GM18951 (cell line): ENCODE data around the gene MAP1LC3B2.

ENCODE experiments used
- POLR2A ChIP-seq: IDR thresholded peaks from 4 replicates; pipeline ENCODE4 v1.6.1; 2011; ENCODE audit warnings: mild to moderate bottlenecking; ENCODE audit not compliant: insufficient read length, insufficient read depth; ENCODE audit errors: extremely low read depth
- in situ Hi-C: fragments of 300-500 bp; cut with MboI; formaldehyde crosslinking; loops from one replicate; pipeline ENCODE4 v1.12.0; 2022; ENCODE audit warnings: low sequenced_read_pairs, mixed read lengths, inconsistent platforms; ENCODE audit not compliant: unreplicated experiment

MAP1LC3B2 gene

GRCh38 chr12:116529686-116530085, 29.5 kb upstream of the MAP1LC3B2 start:
- no peak for TF ChIP-seq POLR2A
- in situ Hi-C loops = no loop called here

- in situ Hi-C loops = no loop called here
- TF ChIP-seq POLR2A = no peak
Observed at GRCh38 chr12:116532428-116532827, 26.8 kb upstream of the MAP1LC3B2 start.

GRCh38 chr12:116532986-116533342, 26.2 kb upstream of the MAP1LC3B2 start:
- in situ Hi-C loops = no loop called here
- TF ChIP-seq POLR2A = no peak

- peak; percentile 40 for TF ChIP-seq POLR2A
- in situ Hi-C loops = no loop called here
Observed at GRCh38 chr12:116533343-116534251, 25.6 kb upstream of the MAP1LC3B2 start.

GRCh38 chr12:116534311-116535121, 24.7 kb upstream of the MAP1LC3B2 start:
- no peak for TF ChIP-seq POLR2A
- in situ Hi-C loops = no loop called here

- in situ Hi-C loops = no loop called here
- no peak for TF ChIP-seq POLR2A
Observed at GRCh38 chr12:116535241-116535640, 23.9 kb upstream of the MAP1LC3B2 start.

GRCh38 chr12:116537101-116537904, 21.9 kb upstream of the MAP1LC3B2 start:
- no peak for TF ChIP-seq POLR2A
- in situ Hi-C loops = no loop called here

GRCh38 chr12:116538076-116538591, 21.0 kb upstream of the MAP1LC3B2 start:
- in situ Hi-C loops = no loop called here
- no peak for TF ChIP-seq POLR2A

GRCh38 chr12:116538682-116539305, 20.4 kb upstream of the MAP1LC3B2 start:
- in situ Hi-C loops = no loop called here
- no peak for TF ChIP-seq POLR2A

GRCh38 chr12:116539361-116539771, 19.8 kb upstream of the MAP1LC3B2 start:
- TF ChIP-seq POLR2A = no peak

GRCh38 chr12:116539905-116540482, 19.2 kb upstream of the MAP1LC3B2 start:
- TF ChIP-seq POLR2A = no peak
- in situ Hi-C loops = no loop called here

More at GRCh38 chr12:116539361-116539771, 19.8 kb upstream of the MAP1LC3B2 start:
- in situ Hi-C loops = no loop called here

- in situ Hi-C loops = no loop called here
Observed at GRCh38 chr12:116540622-116541152, 18.5 kb upstream of the MAP1LC3B2 start.

More at GRCh38 chr12:116540622-116541152, 18.5 kb upstream of the MAP1LC3B2 start:
- TF ChIP-seq POLR2A = no peak
